A549 (cell line): ENCODE measurements around the gene STK33. TPM values are rescaled to one million over a fixed set of nuclear protein-coding genes. Genes with fewer than 3 reads are reported as not detected.

ENCODE experiments used
- ATAC-seq, 2 experiments: fragments of 200-7000 bp in 1 of 2; fragments of >200 bp in 1 of 2; cut with Nextera tagmentation in 1 of 2; cut with Tn5 transposase in 1 of 2; 3 replicates each; pipeline versions ENCODE4 v1.8.0 to v1.9.1; 2018 to 2020; ENCODE audit warnings: mild to moderate bottlenecking in 1 of 2, moderate library complexity in 1 of 2
- CTCF ChIA-PET: fragments of 300-600 bp; sonication (Branson Sonifier 250); formaldehyde crosslinking; extraction: SDS; loops from one replicate; lab custom pipeline; 2021; ENCODE audit warnings: antibody characterized with exemption, inconsistent platforms; lab: Yijun Ruan, JAX
- POLR2A ChIA-PET: fragments of 350-600 bp; formaldehyde crosslinking; extraction: SDS; loops from one replicate; lab custom pipeline; 2021; ENCODE audit warnings: antibody characterized with exemption, inconsistent platforms; lab: Yijun Ruan, JAX
- DNase-seq, 2 experiments: peaks; one replicate each; pipeline versions ENCODE4 v3.0.0 to v3.0.0-alpha.2; 2011 to 2016; ENCODE audit warnings: low read depth in 1 of 2, low spot score in 1 of 2
- FAIRE-seq: peaks from 2 replicates; lab custom pipeline; 2011; peaks lifted over from hg19 to GRCh38; lab: Jason Lieb, UNC
- H3K27ac ChIP-seq, 2 experiments: fragments of >200 bp; sonication (Bioruptor Twin); formaldehyde crosslinking; 3 replicates each; pipeline ENCODE4 v1.5.1; 2016 to 2017
- H3K4me1 ChIP-seq: fragments of >200 bp; sonication (Bioruptor Twin); formaldehyde crosslinking; 3 replicates; pipeline ENCODE4 v1.6.1; 2016
- H3K4me2 ChIP-seq: fragments of >200 bp; sonication (Bioruptor Twin); formaldehyde crosslinking; 3 replicates; pipeline ENCODE4 v1.6.1; 2016
- H3K4me3 ChIP-seq: fragments of >200 bp; sonication (Bioruptor Twin); formaldehyde crosslinking; 3 replicates; pipeline ENCODE4 v1.5.1; 2016
- H3K9me3 ChIP-seq: fragments of >200 bp; sonication (Bioruptor Twin); formaldehyde crosslinking; 3 replicates; pipeline ENCODE4 v1.6.1; 2016
- CHD2 ChIP-seq: fragments of 150-350 bp; IDR thresholded peaks from 2 replicates; pipeline ENCODE4 v1.6.1; 2014; ENCODE audit warnings: low read length; ENCODE audit not compliant: partially characterized antibody
- CTCF ChIP-seq: fragments of >200 bp; sonication (Bioruptor Twin); formaldehyde crosslinking; IDR thresholded peaks from 3 replicates; pipeline ENCODE4 v1.5.1; 2016
- EHF ChIP-seq: fragments of 250-450 bp; sonication (Bioruptor Pico); IDR thresholded peaks from 2 replicates; pipeline ENCODE4 v1.5.0; 2020; ENCODE audit warnings: mild to moderate bottlenecking
- EHMT2 ChIP-seq: fragments of 200-600 bp; sonication (generic); IDR thresholded peaks from 2 replicates; pipeline ENCODE4 v1.6.1; 2016; ENCODE audit warnings: antibody characterized with exemption, low read depth, mild to moderate bottlenecking, moderate library complexity
- ELK1 ChIP-seq: fragments of 150-350 bp; IDR thresholded peaks from 2 replicates; pipeline ENCODE4 v1.6.1; 2014; ENCODE audit warnings: low read depth, mild to moderate bottlenecking, low read length
- EP300 ChIP-seq, 2 experiments: fragments of >200 bp; sonication (Bioruptor Twin); formaldehyde crosslinking; IDR thresholded peaks; 2 replicates in 1 of 2; 3 replicates in 1 of 2; pipeline ENCODE4 v1.6.1; 2016 to 2017
- HDAC2 ChIP-seq: fragments of 200-600 bp; sonication (generic); IDR thresholded peaks from 2 replicates; pipeline ENCODE4 v1.6.1; 2016
- HES2 ChIP-seq: fragments of >200 bp; sonication (Bioruptor Twin); formaldehyde crosslinking; IDR thresholded peaks from 2 replicates; pipeline ENCODE4 v1.6.1; 2016
- HEYL ChIP-seq: fragments of 250-450 bp; sonication (Bioruptor Pico); IDR thresholded peaks from 2 replicates; pipeline ENCODE4 v1.8.0; 2021; ENCODE audit warnings: mild to moderate bottlenecking, moderate library complexity
- HOXA7 ChIP-seq: fragments of 250-450 bp; sonication (Bioruptor Pico); IDR thresholded peaks from 2 replicates; pipeline ENCODE4 v1.5.0; 2020; ENCODE audit warnings: mild to moderate bottlenecking, moderate library complexity
- JUN ChIP-seq, 2 experiments: fragments of >200 bp; sonication (Bioruptor Twin); formaldehyde crosslinking; IDR thresholded peaks; 2 replicates in 1 of 2; 3 replicates in 1 of 2; pipeline ENCODE4 v1.6.1; 2016 to 2017
- KDM1A ChIP-seq: fragments of 200-600 bp; sonication (generic); IDR thresholded peaks from 2 replicates; pipeline ENCODE4 v1.6.1; 2016; ENCODE audit warnings: low read depth, mild to moderate bottlenecking
- MAFK ChIP-seq: fragments of 450-650 bp; IDR thresholded peaks from 2 replicates; pipeline ENCODE4 v1.6.1; 2014; ENCODE audit not compliant: partially characterized antibody
- MAX ChIP-seq: IDR thresholded peaks from 2 replicates; pipeline ENCODE4 v1.6.1; 2012
- MAZ ChIP-seq: fragments of 150-350 bp; IDR thresholded peaks from 2 replicates; pipeline ENCODE4 v1.6.1; 2014; ENCODE audit warnings: antibody characterized with exemption, low read depth, low read length, borderline replicate concordance
- MYC ChIP-seq: IDR thresholded peaks from 2 replicates; pipeline ENCODE4 v1.6.1; 2012; ENCODE audit warnings: mild to moderate bottlenecking, inconsistent platforms, low read length, improper control_type of control experiment, borderline replicate concordance
- NFE2L2 ChIP-seq: fragments of 150-350 bp; conservative IDR thresholded peaks from 2 replicates; pipeline ENCODE4 v1.6.1; 2014; ENCODE audit warnings: low read length
- NPAS2 ChIP-seq: fragments of 250-450 bp; sonication (Bioruptor Pico); IDR thresholded peaks from 2 replicates; pipeline ENCODE4 v1.8.0; 2022; ENCODE audit warnings: mild to moderate bottlenecking, moderate library complexity, borderline replicate concordance
- RAD21 ChIP-seq, 2 experiments: fragments of >200 bp in 1 of 2; sonication (Bioruptor Twin) in 1 of 2; formaldehyde crosslinking in 1 of 2; IDR thresholded peaks in 1 of 2; conservative IDR thresholded peaks in 1 of 2; 2 replicates in 1 of 2; 3 replicates in 1 of 2; pipeline ENCODE4 v1.6.1; 2012 to 2018; ENCODE audit warnings: inconsistent platforms in 1 of 2
- REST ChIP-seq: fragments of 200-600 bp; sonication (generic); IDR thresholded peaks from 2 replicates; pipeline ENCODE4 v1.6.1; 2016; ENCODE audit warnings: antibody characterized with exemption, mild to moderate bottlenecking, moderate library complexity
- ZC3H11A ChIP-seq: fragments of 450-650 bp; IDR thresholded peaks from 2 replicates; pipeline ENCODE4 v1.6.1; 2014; ENCODE audit warnings: antibody characterized with exemption, mild to moderate bottlenecking
- WGBS: methylation state at CpG from one replicate; pipeline ENCODE4 v1.1.6; 2017; ENCODE audit errors: missing lambda C conversion rate; 5-methylcytosine and 5-hydroxymethylcytosine counted together
- polyA plus RNA-seq, 4 experiments: library from polyadenylated mRNA; depleted of rRNA in 3 of 4; stranded (reverse); fragments of >200 nt; fragmentation: RNase III in 1 of 4; extraction: RNeasy Plus Mini Kit Qiagen cat#74134 plus additional on column Dnase treatment in 1 of 4; gene quantifications; 2 replicates in 3 of 4; 3 replicates in 1 of 4; pipeline ENCODE4 v1.2.3, GENCODE V29; 2011 to 2017

Gene STK33
- polyA plus RNA-seq, 2 of the 4 experiments (the other 2 are of a cell fraction), result 5.2 to 5.8 TPM

- Histone ChIP-seq H3K4me2 (no peak overlapping the region), H3K4me3 (no peak overlapping the region)
- peak in 1 of 2 experiments; percentile 10 for DNase-seq
- POLR2A ChIA-PET, result no interaction called here
- TF ChIP-seq EHF (CRISPR knock-in tag), result no peak
- no peak for TF ChIP-seq MAZ
- no peak for TF ChIP-seq MYC
- TF ChIP-seq, all 56 proteins: peak for 0
- Histone ChIP-seq H3K4me1 (no peaks in the 10 kb centered on the region), H3K9me3 (no peaks in the 10 kb centered on the region), H3K27ac (no peak overlapping the region)
- ATAC-seq, result no peak
- FAIRE-seq, result no peak
- CTCF ChIA-PET, result interaction anchor here (1.2 kb wide), 1 partner anchor 28 kb away, joined by 3 read pairs; no protein-coding TSS in a partner anchor
- WGBS, result 29% methylated on average over 2 of the region's 2 CpGs
Measured at GRCh38 chr11:8512547-8512946, 81.5 kb downstream of the STK33 start.

GRCh38 chr11:8503910-8504364 is 90.1 kb downstream of the STK33 start:
- POLR2A ChIA-PET, result interaction anchor here (0.6 kb wide), 1 partner anchor 295 kb away, joined by 7 read pairs; no protein-coding TSS in a partner anchor
- WGBS, result 42% methylated on average over 1 of the region's 1 CpG
- DNase-seq, result no peak
- H3K9me3 ChIP-seq, result no peaks in the 10 kb centered on the region
- H3K27ac ChIP-seq, result no peak overlapping the region
- CTCF ChIA-PET, result interaction anchor here (1.4 to 1.6 kb wide), 2 partner anchors 12 to 283 kb away, joined by 3 to 6 read pairs; no protein-coding TSS in a partner anchor
- H3K4me3 ChIP-seq, result no peak overlapping the region
- no peaks in the 10 kb centered on the region for H3K4me1 ChIP-seq
- ATAC-seq, result no peak
- no peak for TF ChIP-seq RAD21 (conservative IDR thresholded peaks at IDR 0.05 in 1 of 2, IDR thresholded peaks at IDR 0.05 in 1 of 2)
- TF ChIP-seq REST, result no peak
- no peak for TF ChIP-seq CHD2
- TF ChIP-seq EHMT2, result no peak
- TF ChIP-seq HOXA7 (CRISPR knock-in tag), result no peak
- no peak overlapping the region for H3K4me2 ChIP-seq
- no peak for FAIRE-seq

- DNase-seq (no peak), ATAC-seq (no peak), FAIRE-seq (no peak)
- ChIA-PET CTCF (no interaction called here), POLR2A (no interaction called here)
- Histone ChIP-seq H3K4me2 (no peak overlapping the region), H3K4me1 (no peaks in the 10 kb centered on the region), H3K4me3 (no peak overlapping the region), H3K27ac (no peak overlapping the region), H3K9me3 (no peaks in the 10 kb centered on the region)
- 29% methylated on average over 2 of the region's 2 CpGs for WGBS
- no peak for TF ChIP-seq NFE2L2
- no peak for TF ChIP-seq ZC3H11A
- no peak for TF ChIP-seq NPAS2 (CRISPR knock-in tag)
- TF ChIP-seq HDAC2, result no peak
- TF ChIP-seq HES2, result no peak
- TF ChIP-seq JUN (IDR thresholded peaks at IDR 0.05), result no peak
- no peak for TF ChIP-seq HEYL
- TF ChIP-seq MAFK, result no peak
- TF ChIP-seq CTCF, result no peak
- no peak for TF ChIP-seq RAD21 (conservative IDR thresholded peaks at IDR 0.05 in 1 of 2, IDR thresholded peaks at IDR 0.05 in 1 of 2)
- TF ChIP-seq ELK1, result no peak
- no peak for TF ChIP-seq MYC
- TF ChIP-seq REST, result no peak
- TF ChIP-seq MAX, result no peak
- no peak for TF ChIP-seq EP300 (IDR thresholded peaks at IDR 0.05)
- TF ChIP-seq KDM1A, result no peak
Measured at GRCh38 chr11:8501836-8502235, 92.2 kb downstream of the STK33 start.
